HepG2 (cell line): ENCODE measurements around the gene PALM3. TPM values are rescaled to one million over a fixed set of nuclear protein-coding genes. Genes with fewer than 3 reads are reported as not detected.

Experiments
- HDAC2 ChIP-seq: sonication (generic); formaldehyde crosslinking; IDR thresholded peaks from 2 replicates; pipeline ENCODE4 v1.4.0; 2020; ENCODE audit warnings: missing genetic modification reagents
- HMG20B ChIP-seq: conservative IDR thresholded peaks from 2 replicates; pipeline ENCODE4 v1.6.1; 2016; ENCODE audit warnings: missing genetic modification reagents, missing compliant biosample characterization
- HOXA5 ChIP-seq: sonication (generic); formaldehyde crosslinking; IDR thresholded peaks from 2 replicates; pipeline ENCODE4 v1.4.0; 2020; ENCODE audit warnings: missing genetic modification reagents
- KLF16 ChIP-seq, 2 experiments: sonication (generic) in 1 of 2; formaldehyde crosslinking in 1 of 2; IDR thresholded peaks; 2 replicates each; pipeline versions ENCODE4 v1.6.1 to v1.8.0; 2016 to 2023; ENCODE audit warnings: missing genetic modification reagents in 2 of 2, missing compliant biosample characterization in 1 of 2
- MAZ ChIP-seq, 2 experiments: sonication (generic) in 1 of 2; formaldehyde crosslinking in 1 of 2; IDR thresholded peaks; 2 replicates each; pipeline versions ENCODE4 v1.5.0 to v1.6.1; 2012 to 2020; ENCODE audit warnings: low read depth in 2 of 2, mild to moderate bottlenecking in 2 of 2, borderline replicate concordance in 1 of 2, improper control_type of control experiment in 1 of 2, low read length in 1 of 2, missing genetic modification reagents in 1 of 2, moderate library complexity in 1 of 2
- MEF2D ChIP-seq: sonication (generic); formaldehyde crosslinking; IDR thresholded peaks from 2 replicates; pipeline ENCODE4 v1.5.1; 2020; ENCODE audit warnings: mild to moderate bottlenecking, missing genetic modification reagents
- MXI1 ChIP-seq: IDR thresholded peaks from 3 replicates; pipeline ENCODE4 v1.6.1; 2012; ENCODE audit warnings: low read depth, low read length, inconsistent platforms, borderline replicate concordance
- NFKB2 ChIP-seq: sonication (generic); formaldehyde crosslinking; IDR thresholded peaks from 2 replicates; pipeline ENCODE4 v1.4.0; 2020; ENCODE audit warnings: missing genetic modification reagents, borderline replicate concordance
- TBP ChIP-seq: sonication (generic); formaldehyde crosslinking; IDR thresholded peaks from 2 replicates; pipeline ENCODE4 v1.5.0; 2020; ENCODE audit warnings: missing genetic modification reagents
- TMF1 ChIP-seq: sonication (generic); formaldehyde crosslinking; IDR thresholded peaks from 2 replicates; pipeline ENCODE4 v1.8.1; 2022; ENCODE audit warnings: low read depth, missing genetic modification reagents
- ZBTB7A ChIP-seq: sonication (generic); formaldehyde crosslinking; IDR thresholded peaks from 2 replicates; pipeline ENCODE4 v1.8.0; 2022; ENCODE audit warnings: mild to moderate bottlenecking, missing genetic modification reagents
- ZNF709 ChIP-seq: sonication (generic); formaldehyde crosslinking; IDR thresholded peaks from 2 replicates; pipeline ENCODE4 v1.5.0; 2020; ENCODE audit warnings: mild to moderate bottlenecking, missing genetic modification reagents
- polyA plus RNA-seq, 8 experiments: library from polyadenylated mRNA; depleted of rRNA in 3 of 8; stranded (reverse) in 7 of 8; unstranded in 1 of 8; fragments of >200 nt; fragmentation: Illumina TruSeq in 4 of 8; extraction: Trizol in 4 of 8; gene quantifications; 2 replicates each; pipeline versions ENCODE4 v1.2.1 to v1.2.3, GENCODE V29; 2011 to 2016; ENCODE audit warnings: low read depth in 4 of 8, missing spikeins in 1 of 8, mixed read lengths in 1 of 8; ENCODE audit not compliant: insufficient read depth in 1 of 8
- total RNA-seq, 5 experiments: library from RNA; depleted of rRNA; stranded (reverse); fragments of >200 nt; fragmentation: Illumina TruSeq; extraction: Trizol; gene quantifications; 2 replicates each; pipeline ENCODE4 v1.2.3, GENCODE V29; 2016; ENCODE audit warnings: low read depth in 1 of 5
- TF ChIP-seq, protein P1 (sequence below): sonication (generic); formaldehyde crosslinking; IDR thresholded peaks from one replicate; pipeline ENCODE4 v1.5.1; 2020; ENCODE audit warnings: mild to moderate bottlenecking, missing genetic modification reagents; ENCODE audit errors: not compliant biosample characterization
- TF ChIP-seq, protein P2 (sequence below): sonication (generic); IDR thresholded peaks from 2 replicates; pipeline ENCODE4 v1.6.1; 2016; ENCODE audit warnings: low read depth, borderline replicate concordance
- TF ChIP-seq, protein P3 (sequence below): IDR thresholded peaks from 2 replicates; pipeline ENCODE4 v1.4.0; 2020; ENCODE audit warnings: mild to moderate bottlenecking, missing genetic modification reagents

The PALM3 gene
- total and polyA plus RNA-seq, 2 of the 13 experiments (the other 11 are each of a cell fraction or from before 2014, with no cell fraction given): 0.79 to 2.4 TPM

DNA sequence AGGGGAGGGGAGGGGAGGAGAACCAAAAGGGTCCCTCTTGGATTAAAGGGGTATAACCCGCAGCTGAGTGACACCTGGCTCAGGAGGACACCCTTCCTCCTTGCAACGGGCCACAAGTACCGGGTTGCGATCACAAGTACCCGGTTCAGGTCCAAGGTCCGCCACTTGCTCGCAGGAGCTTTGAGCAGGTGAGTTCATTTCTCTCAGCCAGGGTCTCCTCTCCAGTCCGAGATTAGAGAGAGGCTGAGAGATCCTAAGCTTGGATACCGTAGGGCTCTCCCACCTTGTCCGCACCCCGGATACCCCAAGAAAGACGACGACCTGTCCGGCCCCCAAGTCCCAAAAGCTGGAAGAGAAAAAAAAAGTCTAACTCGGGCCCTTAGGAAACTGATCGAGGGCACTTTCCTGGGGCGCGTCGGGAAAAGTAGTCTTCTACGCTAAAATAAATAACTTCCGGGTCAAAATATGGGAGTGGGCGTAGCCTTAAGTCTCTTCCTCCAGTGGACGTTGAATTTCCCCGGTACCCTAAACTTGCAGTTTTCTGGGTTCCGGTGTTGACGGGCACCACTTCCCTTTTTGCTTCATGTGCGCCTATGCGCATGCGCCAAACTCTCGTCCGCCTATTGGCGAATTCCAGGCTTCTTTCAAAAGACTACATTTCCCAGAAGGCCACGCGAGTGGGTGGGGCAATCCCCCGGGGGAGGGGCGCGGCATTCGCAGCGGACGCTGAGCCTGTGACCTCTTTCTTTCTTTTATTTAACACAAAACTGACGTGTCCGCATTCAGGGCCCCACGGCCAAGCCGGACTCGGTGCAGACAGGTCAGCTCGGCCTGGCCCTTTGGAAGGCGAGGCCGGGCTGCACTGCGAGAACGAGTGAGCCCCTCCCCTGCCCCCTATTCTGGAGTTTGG is 19.3 kb upstream of the PALM3 start (continued):
- TF ChIP-seq, protein P1, sequence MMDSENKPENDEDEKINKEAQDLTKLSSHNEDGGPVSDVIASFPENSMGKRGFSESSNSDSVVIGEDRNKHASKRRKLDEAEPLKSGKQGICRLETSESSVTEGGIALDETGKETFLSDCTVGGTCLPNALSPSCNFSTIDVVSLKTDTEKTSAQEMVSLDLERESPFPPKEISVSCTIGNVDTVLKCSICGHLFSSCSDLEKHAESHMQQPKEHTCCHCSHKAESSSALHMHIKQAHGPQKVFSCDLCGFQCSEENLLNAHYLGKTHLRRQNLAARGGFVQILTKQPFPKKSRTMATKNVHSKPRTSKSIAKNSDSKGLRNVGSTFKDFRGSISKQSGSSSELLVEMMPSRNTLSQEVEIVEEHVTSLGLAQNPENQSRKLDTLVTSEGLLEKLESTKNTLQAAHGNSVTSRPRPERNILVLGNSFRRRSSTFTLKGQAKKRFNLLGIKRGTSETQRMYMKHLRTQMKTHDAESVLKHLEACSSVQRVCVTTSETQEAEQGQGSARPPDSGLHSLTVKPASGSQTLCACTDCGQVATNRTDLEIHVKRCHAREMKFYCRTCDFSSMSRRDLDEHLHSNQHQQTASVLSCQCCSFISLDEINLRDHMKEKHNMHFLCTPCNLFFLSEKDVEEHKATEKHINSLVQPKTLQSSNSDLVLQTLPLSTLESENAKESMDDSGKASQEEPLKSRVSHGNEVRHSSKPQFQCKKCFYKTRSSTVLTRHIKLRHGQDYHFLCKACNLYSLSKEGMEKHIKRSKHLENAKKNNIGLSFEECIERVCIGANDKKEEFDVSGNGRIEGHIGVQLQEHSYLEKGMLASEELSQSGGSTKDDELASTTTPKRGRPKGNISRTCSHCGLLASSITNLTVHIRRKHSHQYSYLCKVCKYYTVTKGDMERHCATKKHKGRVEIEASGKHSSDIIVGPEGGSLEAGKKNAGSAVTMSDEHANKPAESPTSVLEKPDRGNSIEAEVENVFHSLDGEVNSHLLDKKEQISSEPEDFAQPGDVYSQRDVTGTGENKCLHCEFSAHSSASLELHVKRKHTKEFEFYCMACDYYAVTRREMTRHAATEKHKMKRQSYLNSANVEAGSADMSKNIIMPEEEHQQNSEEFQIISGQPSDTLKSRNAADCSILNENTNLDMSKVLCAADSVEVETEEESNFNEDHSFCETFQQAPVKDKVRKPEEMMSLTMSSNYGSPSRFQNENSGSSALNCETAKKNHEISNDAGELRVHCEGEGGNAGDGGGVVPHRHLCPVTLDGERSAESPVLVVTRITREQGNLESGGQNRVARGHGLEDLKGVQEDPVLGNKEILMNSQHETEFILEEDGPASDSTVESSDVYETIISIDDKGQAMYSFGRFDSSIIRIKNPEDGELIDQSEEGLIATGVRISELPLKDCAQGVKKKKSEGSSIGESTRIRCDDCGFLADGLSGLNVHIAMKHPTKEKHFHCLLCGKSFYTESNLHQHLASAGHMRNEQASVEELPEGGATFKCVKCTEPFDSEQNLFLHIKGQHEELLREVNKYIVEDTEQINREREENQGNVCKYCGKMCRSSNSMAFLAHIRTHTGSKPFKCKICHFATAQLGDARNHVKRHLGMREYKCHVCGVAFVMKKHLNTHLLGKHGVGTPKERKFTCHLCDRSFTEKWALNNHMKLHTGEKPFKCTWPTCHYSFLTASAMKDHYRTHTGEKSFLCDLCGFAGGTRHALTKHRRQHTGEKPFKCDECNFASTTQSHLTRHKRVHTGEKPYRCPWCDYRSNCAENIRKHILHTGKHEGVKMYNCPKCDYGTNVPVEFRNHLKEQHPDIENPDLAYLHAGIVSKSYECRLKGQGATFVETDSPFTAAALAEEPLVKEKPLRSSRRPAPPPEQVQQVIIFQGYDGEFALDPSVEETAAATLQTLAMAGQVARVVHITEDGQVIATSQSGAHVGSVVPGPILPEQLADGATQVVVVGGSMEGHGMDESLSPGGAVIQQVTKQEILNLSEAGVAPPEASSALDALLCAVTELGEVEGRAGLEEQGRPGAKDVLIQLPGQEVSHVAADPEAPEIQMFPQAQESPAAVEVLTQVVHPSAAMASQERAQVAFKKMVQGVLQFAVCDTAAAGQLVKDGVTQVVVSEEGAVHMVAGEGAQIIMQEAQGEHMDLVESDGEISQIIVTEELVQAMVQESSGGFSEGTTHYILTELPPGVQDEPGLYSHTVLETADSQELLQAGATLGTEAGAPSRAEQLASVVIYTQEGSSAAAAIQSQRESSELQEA (CRISPR knock-in tag): no peak
- no peak for TF ChIP-seq TBP (CRISPR knock-in tag)
- TF ChIP-seq ZBTB7A (CRISPR knock-in tag): no peak
- TF ChIP-seq TMF1 (CRISPR knock-in tag): no peak
- no peak for TF ChIP-seq MEF2D (CRISPR knock-in tag)
- no peak; the same call in 1 of the 2 replicates for TF ChIP-seq NFKB2 (CRISPR knock-in tag)
- peak; percentile 80; the same call in 2 of the 3 replicates for TF ChIP-seq MXI1
- no peak for TF ChIP-seq HMG20B (CRISPR knock-in tag)
- TF ChIP-seq, protein P2, sequence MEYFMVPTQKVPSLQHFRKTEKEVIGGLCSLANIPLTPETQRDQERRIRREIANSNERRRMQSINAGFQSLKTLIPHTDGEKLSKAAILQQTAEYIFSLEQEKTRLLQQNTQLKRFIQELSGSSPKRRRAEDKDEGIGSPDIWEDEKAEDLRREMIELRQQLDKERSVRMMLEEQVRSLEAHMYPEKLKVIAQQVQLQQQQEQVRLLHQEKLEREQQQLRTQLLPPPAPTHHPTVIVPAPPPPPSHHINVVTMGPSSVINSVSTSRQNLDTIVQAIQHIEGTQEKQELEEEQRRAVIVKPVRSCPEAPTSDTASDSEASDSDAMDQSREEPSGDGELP: no peak
- no peak; the same call in 1 of the 2 replicates for TF ChIP-seq HOXA5 (CRISPR knock-in tag)
- peak; percentile 35; the same call in 1 of the 2 replicates for TF ChIP-seq ZNF709 (CRISPR knock-in tag)
- TF ChIP-seq, protein P3, sequence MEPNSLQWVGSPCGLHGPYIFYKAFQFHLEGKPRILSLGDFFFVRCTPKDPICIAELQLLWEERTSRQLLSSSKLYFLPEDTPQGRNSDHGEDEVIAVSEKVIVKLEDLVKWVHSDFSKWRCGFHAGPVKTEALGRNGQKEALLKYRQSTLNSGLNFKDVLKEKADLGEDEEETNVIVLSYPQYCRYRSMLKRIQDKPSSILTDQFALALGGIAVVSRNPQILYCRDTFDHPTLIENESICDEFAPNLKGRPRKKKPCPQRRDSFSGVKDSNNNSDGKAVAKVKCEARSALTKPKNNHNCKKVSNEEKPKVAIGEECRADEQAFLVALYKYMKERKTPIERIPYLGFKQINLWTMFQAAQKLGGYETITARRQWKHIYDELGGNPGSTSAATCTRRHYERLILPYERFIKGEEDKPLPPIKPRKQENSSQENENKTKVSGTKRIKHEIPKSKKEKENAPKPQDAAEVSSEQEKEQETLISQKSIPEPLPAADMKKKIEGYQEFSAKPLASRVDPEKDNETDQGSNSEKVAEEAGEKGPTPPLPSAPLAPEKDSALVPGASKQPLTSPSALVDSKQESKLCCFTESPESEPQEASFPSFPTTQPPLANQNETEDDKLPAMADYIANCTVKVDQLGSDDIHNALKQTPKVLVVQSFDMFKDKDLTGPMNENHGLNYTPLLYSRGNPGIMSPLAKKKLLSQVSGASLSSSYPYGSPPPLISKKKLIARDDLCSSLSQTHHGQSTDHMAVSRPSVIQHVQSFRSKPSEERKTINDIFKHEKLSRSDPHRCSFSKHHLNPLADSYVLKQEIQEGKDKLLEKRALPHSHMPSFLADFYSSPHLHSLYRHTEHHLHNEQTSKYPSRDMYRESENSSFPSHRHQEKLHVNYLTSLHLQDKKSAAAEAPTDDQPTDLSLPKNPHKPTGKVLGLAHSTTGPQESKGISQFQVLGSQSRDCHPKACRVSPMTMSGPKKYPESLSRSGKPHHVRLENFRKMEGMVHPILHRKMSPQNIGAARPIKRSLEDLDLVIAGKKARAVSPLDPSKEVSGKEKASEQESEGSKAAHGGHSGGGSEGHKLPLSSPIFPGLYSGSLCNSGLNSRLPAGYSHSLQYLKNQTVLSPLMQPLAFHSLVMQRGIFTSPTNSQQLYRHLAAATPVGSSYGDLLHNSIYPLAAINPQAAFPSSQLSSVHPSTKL (CRISPR knock-in tag): peak; percentile 13; the same call in 1 of the 2 replicates
- TF ChIP-seq KLF16 (CRISPR knock-in tag; IDR thresholded peaks at IDR 0.05): peak in 1 of 2 experiments; percentile 75; a peak in 1 of 4 replicates
- TF ChIP-seq MAZ (IDR thresholded peaks at IDR 0.05; ENCODE audit: borderline replicate concordance, low read depth, low read length): peak; percentile 92
- TF ChIP-seq MAZ (CRISPR knock-in tag; IDR thresholded peaks at IDR 0.05; ENCODE audit: low read depth): 0 out of 2 replicates have a peak, but pooled peaks have one; percentile 30
- TF ChIP-seq HDAC2 (CRISPR knock-in tag): peak; percentile 56; the same call in 1 of the 2 replicates
